Stimulated activated naive B cell treated with anti-CD40 and anti-IgM and Interleukin-4, amounts not matched to agents 10 μg/mL and 1 μg/mL and 100 μg/mL, for 72 hours (primary cell): ENCODE data around the gene PRKG1.

Experiments used
- ATAC-seq, 2 donors: fragments of 150-1000 bp; cut with Tn5 transposase; replicated peaks; 2 replicates each; pipeline ENCODE4 v1.10.0; 2021; ENCODE audit warnings: moderate library complexity in 1 of 2
- DNase-seq: peaks from one replicate; pipeline ENCODE4 v3.0.0; 2021
- H3K27ac Mint-ChIP-seq: one replicate; pipeline ENCODE4 v1.8.0; 2022; ENCODE audit warnings: mild to moderate bottlenecking, mixed read lengths
- H3K27me3 Mint-ChIP-seq, 2 donors: one replicate each; pipeline ENCODE4 v1.8.0; 2022; ENCODE audit warnings: mixed read lengths in 2 of 2
- H3K36me3 Mint-ChIP-seq, 2 donors: one replicate each; pipeline ENCODE4 v1.8.0; 2022; ENCODE audit warnings: mixed read lengths in 2 of 2, mild to moderate bottlenecking in 1 of 2
- H3K4me1 Mint-ChIP-seq, 2 donors: one replicate each; pipeline ENCODE4 v1.8.0; 2022; ENCODE audit warnings: mixed read lengths in 2 of 2, mild to moderate bottlenecking in 1 of 2
- H3K4me3 Mint-ChIP-seq, 2 donors: one replicate each; pipeline ENCODE4 v1.8.0; 2022; ENCODE audit warnings: mild to moderate bottlenecking in 2 of 2, mixed read lengths in 2 of 2, moderate library complexity in 1 of 2
- H3K9me3 Mint-ChIP-seq, 2 donors: one replicate each; pipeline ENCODE4 v1.8.0; 2022; ENCODE audit warnings: mixed read lengths in 2 of 2, mild to moderate bottlenecking in 1 of 2

The PRKG1 gene

GRCh38 chr10:51291961-51292360 lies 217.7 kb downstream of the PRKG1 start:
- no peak for DNase-seq
- Mint-ChIP-seq H3K4me3 (no peak overlapping the region), H3K4me1 (no peaks in the 10 kb centered on the region), H3K27me3 (no peaks in the 10 kb centered on the region), H3K27ac (no peak overlapping the region), H3K36me3 (no peaks in the 10 kb centered on the region), H3K9me3 (peaks cover 0 to 2% of the 10 kb centered on the region in 2 donors)
- no peak for ATAC-seq

GRCh38 chr10:51297438-51297837 lies 223.2 kb downstream of the PRKG1 start:
- Mint-ChIP-seq H3K36me3 (no peaks in the 10 kb centered on the region), H3K27me3 (no peaks in the 10 kb centered on the region), H3K27ac (no peak overlapping the region)

GRCh38 chr10:51300617-51301304 lies 226.5 kb downstream of the PRKG1 start:
- no peak for DNase-seq
- Mint-ChIP-seq H3K27ac (no peak overlapping the region), H3K4me1 (no peaks in the 10 kb centered on the region), H3K27me3 (no peaks in the 10 kb centered on the region), H3K9me3 (no peaks in the 10 kb centered on the region), H3K4me3 (no peak overlapping the region), H3K36me3 (no peaks in the 10 kb centered on the region)
- ATAC-seq, result no peak

More at GRCh38 chr10:51297438-51297837, 223.2 kb downstream of the PRKG1 start:
- no peak overlapping the region for H3K4me3 Mint-ChIP-seq
- peaks cover 0 to 2% of the 10 kb centered on the region in 2 donors for H3K9me3 Mint-ChIP-seq
- no peak for ATAC-seq
- no peak for DNase-seq
- H3K4me1 Mint-ChIP-seq, result no peaks in the 10 kb centered on the region

- Mint-ChIP-seq H3K36me3 (no peaks in the 10 kb centered on the region), H3K27ac (no peak overlapping the region), H3K27me3 (no peaks in the 10 kb centered on the region), H3K4me1 (no peaks in the 10 kb centered on the region), H3K9me3 (no peaks in the 10 kb centered on the region), H3K4me3 (no peak overlapping the region)
- DNase-seq (no peak), ATAC-seq (no peak)
These were observed 227.4 kb downstream of the PRKG1 start for GRCh38 chr10:51301644-51302043.

GRCh38 chr10:51302316-51302715 lies 228.0 kb downstream of the PRKG1 start:
- no peak overlapping the region for H3K27ac Mint-ChIP-seq
- no peaks in the 10 kb centered on the region for H3K4me1 Mint-ChIP-seq
- H3K9me3 Mint-ChIP-seq, result no peaks in the 10 kb centered on the region
- no peak for DNase-seq
- ATAC-seq, result no peak
- no peaks in the 10 kb centered on the region for H3K36me3 Mint-ChIP-seq
- H3K4me3 Mint-ChIP-seq, result no peak overlapping the region
- no peaks in the 10 kb centered on the region for H3K27me3 Mint-ChIP-seq

- no peak overlapping the region for H3K27ac Mint-ChIP-seq
- no peaks in the 10 kb centered on the region for H3K9me3 Mint-ChIP-seq
- no peak overlapping the region for H3K4me3 Mint-ChIP-seq
- no peaks in the 10 kb centered on the region for H3K4me1 Mint-ChIP-seq
- H3K27me3 Mint-ChIP-seq, result no peaks in the 10 kb centered on the region
- no peak for ATAC-seq
- no peaks in the 10 kb centered on the region for H3K36me3 Mint-ChIP-seq
- no peak for DNase-seq
These were observed 233.8 kb downstream of the PRKG1 start for GRCh38 chr10:51308116-51308515.

- Mint-ChIP-seq H3K27ac (no peak overlapping the region), H3K36me3 (no peaks in the 10 kb centered on the region), H3K9me3 (no peaks in the 10 kb centered on the region), H3K4me1 (no peaks in the 10 kb centered on the region), H3K4me3 (no peak overlapping the region), H3K27me3 (no peaks in the 10 kb centered on the region)
- DNase-seq (no peak), ATAC-seq (no peak)
These were observed 236.9 kb downstream of the PRKG1 start for GRCh38 chr10:51311228-51311627.

- Mint-ChIP-seq H3K36me3 (no peaks in the 10 kb centered on the region), H3K4me1 (no peaks in the 10 kb centered on the region), H3K9me3 (no peaks in the 10 kb centered on the region), H3K4me3 (no peak overlapping the region), H3K27ac (no peak overlapping the region), H3K27me3 (no peaks in the 10 kb centered on the region)
- no peak for ATAC-seq
- no peak for DNase-seq
These were observed 238.5 kb downstream of the PRKG1 start for GRCh38 chr10:51312817-51313216.

- Mint-ChIP-seq H3K27me3 (no peaks in the 10 kb centered on the region), H3K36me3 (no peaks in the 10 kb centered on the region), H3K4me3 (no peak overlapping the region), H3K4me1 (no peaks in the 10 kb centered on the region), H3K27ac (no peak overlapping the region), H3K9me3 (no peaks in the 10 kb centered on the region)
- ATAC-seq, result no peak
- DNase-seq, result no peak
These were observed 239.0 kb downstream of the PRKG1 start for GRCh38 chr10:51313251-51313650.

GRCh38 chr10:51313773-51314478 lies 239.6 kb downstream of the PRKG1 start:
- no peaks in the 10 kb centered on the region for H3K4me1 Mint-ChIP-seq
- DNase-seq, result no peak
- H3K4me3 Mint-ChIP-seq, result no peak overlapping the region
- no peak overlapping the region for H3K27ac Mint-ChIP-seq
- no peaks in the 10 kb centered on the region for H3K36me3 Mint-ChIP-seq
- H3K27me3 Mint-ChIP-seq, result no peaks in the 10 kb centered on the region
- no peaks in the 10 kb centered on the region for H3K9me3 Mint-ChIP-seq
- ATAC-seq, result no peak

GRCh38 chr10:51314481-51314880 lies 240.2 kb downstream of the PRKG1 start:
- Mint-ChIP-seq H3K9me3 (no peaks in the 10 kb centered on the region), H3K36me3 (no peaks in the 10 kb centered on the region), H3K4me1 (no peaks in the 10 kb centered on the region), H3K27me3 (no peaks in the 10 kb centered on the region), H3K4me3 (no peak overlapping the region), H3K27ac (no peak overlapping the region)
- ATAC-seq, result no peak
- DNase-seq, result no peak

- Mint-ChIP-seq H3K4me3 (no peak overlapping the region), H3K36me3 (no peaks in the 10 kb centered on the region), H3K27me3 (no peaks in the 10 kb centered on the region), H3K9me3 (no peaks in the 10 kb centered on the region), H3K4me1 (no peaks in the 10 kb centered on the region), H3K27ac (no peak overlapping the region)
- DNase-seq (no peak), ATAC-seq (no peak)
These were observed 244.3 kb downstream of the PRKG1 start for GRCh38 chr10:51318399-51319172.

GRCh38 chr10:51319173-51319435 lies 244.8 kb downstream of the PRKG1 start:
- no peak overlapping the region for H3K4me3 Mint-ChIP-seq
- H3K27me3 Mint-ChIP-seq, result no peaks in the 10 kb centered on the region
- no peaks in the 10 kb centered on the region for H3K36me3 Mint-ChIP-seq

GRCh38 chr10:51321300-51321699 lies 247.0 kb downstream of the PRKG1 start:
- no peak overlapping the region for H3K4me3 Mint-ChIP-seq
- peaks cover 0 to 5% of the 10 kb centered on the region in 2 donors for H3K9me3 Mint-ChIP-seq
- H3K27me3 Mint-ChIP-seq, result no peaks in the 10 kb centered on the region
- DNase-seq, result no peak
- no peak overlapping the region for H3K27ac Mint-ChIP-seq
- no peaks in the 10 kb centered on the region for H3K36me3 Mint-ChIP-seq
- ATAC-seq, result no peak
- H3K4me1 Mint-ChIP-seq, result no peaks in the 10 kb centered on the region

More at GRCh38 chr10:51319173-51319435, 244.8 kb downstream of the PRKG1 start:
- peaks cover 0 to 1% of the 10 kb centered on the region in 2 donors for H3K9me3 Mint-ChIP-seq
- no peak overlapping the region for H3K27ac Mint-ChIP-seq
- no peak for ATAC-seq
- no peak for DNase-seq
- no peaks in the 10 kb centered on the region for H3K4me1 Mint-ChIP-seq

- DNase-seq (no peak), ATAC-seq (no peak)
- H3K27ac Mint-ChIP-seq, result no peak overlapping the region
- no peaks in the 10 kb centered on the region for H3K36me3 Mint-ChIP-seq
- H3K4me1 Mint-ChIP-seq, result no peaks in the 10 kb centered on the region
- peaks cover 0 to 5% of the 10 kb centered on the region in 2 donors for H3K9me3 Mint-ChIP-seq
- H3K4me3 Mint-ChIP-seq, result no peak overlapping the region
- no peaks in the 10 kb centered on the region for H3K27me3 Mint-ChIP-seq
These were observed 247.7 kb downstream of the PRKG1 start for GRCh38 chr10:51321980-51322379.
